Fibroblast of pulmonary artery (primary cell): ENCODE results near the gene INTS4.
"Not testable (repeated sequence)": the region's sequence is repeated elsewhere in the genome, so short reads cannot be mapped to it uniquely, and the experiment has no call there.

Source experiments
- DNase-seq: peaks from one replicate; pipeline ENCODE4 v3.0.0-alpha.2; 2010; ENCODE audit warnings: low read depth
- H3K4me3 ChIP-seq: replicated peaks from 2 replicates; pipeline ENCODE4 v1.5.1; 2011; ENCODE audit warnings: low read depth, mild to moderate bottlenecking, control low read depth, low read length, moderate library complexity
- CTCF ChIP-seq: IDR thresholded peaks from 2 replicates; pipeline ENCODE4 v1.5.1; 2011; ENCODE audit warnings: mild to moderate bottlenecking, control low read depth, low read length, inconsistent platforms; ENCODE audit errors: missing control alignments

Gene INTS4

GRCh38 chr11:77876045-77876444, 118.4 kb downstream of the INTS4 start:
- no peak for TF ChIP-seq CTCF
- no peak overlapping the region for H3K4me3 ChIP-seq
- no peak for DNase-seq

DNA sequence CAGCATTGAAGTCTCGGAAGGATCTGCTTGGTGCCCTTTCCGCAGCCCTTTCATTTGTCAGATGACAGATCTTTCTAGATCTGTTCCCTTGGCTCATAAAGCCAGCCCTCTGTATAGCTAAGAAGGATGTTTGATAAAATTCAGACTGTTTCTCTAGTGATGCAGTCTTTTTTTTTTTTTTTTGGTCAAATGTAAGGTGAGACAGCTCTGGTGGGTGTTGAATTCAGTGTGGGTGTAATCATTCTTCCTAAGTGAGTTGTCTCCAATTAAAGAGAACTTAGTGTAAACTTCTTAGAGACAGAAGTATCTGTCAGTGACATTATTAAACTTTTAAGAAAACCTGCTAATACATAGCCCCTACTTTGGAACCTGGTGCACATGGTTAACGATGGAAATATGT, 120.3 kb downstream of the INTS4 start:
- DNase-seq, result no peak
- H3K4me3 ChIP-seq, result no peak overlapping the region
- TF ChIP-seq CTCF, result no peak

DNA sequence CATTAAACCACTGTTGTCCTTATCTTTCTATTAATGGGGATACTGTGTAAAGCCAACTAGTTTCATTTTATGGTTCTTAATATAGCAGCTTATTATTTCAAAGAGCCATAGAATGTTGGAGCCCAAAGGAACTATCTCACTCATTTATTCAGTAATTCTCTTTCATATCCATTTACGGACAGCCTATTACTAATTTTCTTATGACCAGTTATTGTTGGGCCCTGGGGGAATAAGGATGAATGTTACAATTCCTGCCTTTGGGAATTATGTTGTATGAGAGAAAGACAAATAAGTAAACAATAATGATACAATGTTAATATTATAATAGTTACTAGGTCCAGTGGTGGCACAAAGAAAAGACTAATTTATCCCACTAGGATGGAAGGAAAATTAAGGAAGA, 121.1 kb downstream of the INTS4 start:
- DNase-seq, result no peak
- TF ChIP-seq CTCF, result no peak

DNA sequence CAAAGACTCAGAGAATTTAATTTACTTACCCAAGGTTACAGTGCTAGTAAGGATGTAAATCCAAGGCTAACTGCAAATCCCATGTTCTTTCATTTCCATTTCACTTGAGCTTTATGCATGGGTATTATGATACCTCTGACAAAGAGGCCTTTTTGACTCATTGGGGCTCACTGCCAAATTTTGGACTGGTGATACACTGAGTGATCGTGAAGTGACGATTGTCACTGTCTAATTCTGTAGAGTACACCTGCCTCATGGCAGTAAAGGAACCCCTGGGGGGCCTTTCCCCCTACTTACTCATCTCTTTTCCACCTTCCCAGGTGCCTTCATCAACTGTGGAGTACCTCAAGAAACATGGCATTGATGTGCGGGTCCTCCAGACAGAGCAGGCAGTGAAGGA, 122.6 kb downstream of the INTS4 start:
- DNase-seq, result no peak
- no peak overlapping the region for H3K4me3 ChIP-seq
- TF ChIP-seq CTCF, result no peak

More for the DNA sequence above, 121.1 kb downstream of the INTS4 start:
- no peak overlapping the region for H3K4me3 ChIP-seq

DNA sequence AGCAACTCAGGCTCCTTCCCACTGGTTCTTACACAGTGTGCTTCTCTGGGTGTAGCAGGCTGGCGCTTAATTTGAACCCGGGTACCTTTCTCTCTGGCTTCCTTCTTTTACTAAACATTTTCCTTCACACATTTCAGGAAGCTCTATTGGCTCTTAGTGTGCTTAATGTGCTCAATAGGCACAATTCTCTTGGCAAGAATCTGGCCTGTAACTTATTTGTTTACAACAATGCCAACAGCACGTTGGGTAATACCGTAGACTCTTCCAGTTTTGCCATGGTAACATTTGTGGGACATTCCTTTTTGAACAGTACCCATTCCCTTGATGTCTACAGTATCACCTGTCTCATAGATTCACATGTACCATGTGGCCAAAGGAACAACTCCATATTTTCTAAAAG, 125.7 kb downstream of the INTS4 start:
- DNase-seq, result no peak
- no peak for TF ChIP-seq CTCF
- H3K4me3 ChIP-seq, result no peak overlapping the region

- H3K4me3 ChIP-seq, result no peak overlapping the region
- DNase-seq, result no peak
- no peak for TF ChIP-seq CTCF
Measured at GRCh38 chr11:77866336-77866735, 128.1 kb downstream of the INTS4 start.

DNA sequence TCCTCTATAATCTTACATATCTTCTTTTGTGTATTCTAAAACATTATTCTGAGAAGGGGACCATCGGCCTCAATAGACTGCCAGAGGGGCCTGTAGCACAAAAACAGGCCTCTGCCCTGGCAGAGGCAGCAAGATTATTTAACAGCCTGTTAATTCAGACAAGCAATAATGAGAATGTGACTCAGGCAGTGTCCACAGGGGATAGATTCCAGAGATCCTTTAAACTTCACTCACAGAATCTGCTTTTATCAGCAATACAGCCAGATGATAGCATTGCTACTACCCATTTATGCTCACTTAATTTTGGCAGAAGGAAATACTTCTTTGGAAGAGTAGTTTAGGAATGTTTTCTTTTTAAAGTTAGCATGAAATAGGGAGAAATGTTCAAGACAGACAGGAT, 128.7 kb downstream of the INTS4 start:
- no peak for TF ChIP-seq CTCF
- no peak for DNase-seq
- H3K4me3 ChIP-seq, result no peak overlapping the region

- not testable (repeated sequence) for DNase-seq, H3K4me3 ChIP-seq
Measured at GRCh38 chr11:77861444-77861843, 133.0 kb downstream of the INTS4 start.

- not testable (repeated sequence) for DNase-seq, H3K4me3 ChIP-seq
Measured at GRCh38 chr11:77857906-77858457, 136.5 kb downstream of the INTS4 start.
